ENCODE data around the gene ACSF2. TPM values are rescaled to one million over a fixed set of nuclear protein-coding genes. Genes with fewer than 3 reads are reported as not detected.

Gene ACSF2
- total and polyA plus RNA-seq, 2 of the 13 experiments (the other 11 are each of a cell fraction or from before 2014, with no cell fraction given), result 87.3 to 109 TPM

DNA sequence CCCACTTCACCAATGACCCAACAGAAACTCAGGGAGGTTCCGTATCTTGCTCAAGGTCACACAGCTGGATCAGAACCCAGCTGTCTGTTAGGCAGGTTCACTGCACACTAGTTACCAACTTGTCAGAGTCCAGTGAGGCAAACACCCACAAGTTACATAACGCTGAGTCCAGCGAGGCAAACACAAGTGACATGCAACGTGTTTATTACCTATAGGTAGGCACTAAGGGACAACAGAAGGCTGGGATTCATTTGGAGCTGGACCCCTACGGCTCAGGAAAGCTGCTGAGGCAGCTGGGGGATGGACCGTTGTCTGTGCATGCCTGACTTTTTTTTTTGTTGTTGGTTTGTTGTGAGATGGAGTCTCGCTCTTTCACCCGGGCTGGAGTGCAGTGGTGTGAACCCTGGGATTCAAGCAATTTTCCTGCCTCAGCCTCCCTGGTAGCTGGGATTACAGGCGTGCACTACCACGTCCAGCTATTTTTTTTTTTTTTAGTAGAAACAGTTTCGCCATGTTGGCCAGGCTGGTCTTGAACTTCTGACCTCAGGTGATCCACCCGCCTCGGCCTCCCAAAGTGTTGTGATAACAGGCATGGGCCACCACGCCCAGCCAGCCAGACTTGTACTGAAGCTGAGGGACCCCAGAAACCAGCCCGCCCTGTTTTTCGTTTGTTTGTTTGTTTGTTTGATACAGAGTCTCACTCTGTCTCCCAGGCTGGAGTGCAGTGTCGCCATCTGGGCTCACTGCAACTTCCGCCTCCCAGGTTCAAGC lies 50.7 kb downstream of the ACSF2 start (continued):
- TF ChIP-seq ZNF563 (CRISPR knock-in tag; IDR thresholded peaks at IDR 0.05) (no peak), RNF2 (conservative IDR thresholded peaks at IDR 0.05; ENCODE audit: low read depth) (no peak), XBP1 (CRISPR knock-in tag; IDR thresholded peaks at IDR 0.05) (peak; percentile 97; the same call in 1 of the 2 replicates), ZBTB7B (CRISPR knock-in tag; IDR thresholded peaks at IDR 0.05) (no peak), ZNF768 (CRISPR knock-in tag; IDR thresholded peaks at IDR 0.05) (no peak; the same call in 1 of the 2 replicates), FOXP1 (IDR thresholded peaks at IDR 0.05) (no peak), FOXP1 (CRISPR knock-in tag; IDR thresholded peaks at IDR 0.05) (peak; percentile 60), KDM5A (IDR thresholded peaks at IDR 0.05; ENCODE audit: borderline replicate concordance, low read length) (no peak), KAT8 (CRISPR knock-in tag; IDR thresholded peaks at IDR 0.05) (no peak), ERF (CRISPR knock-in tag; IDR thresholded peaks at IDR 0.05) (peak; percentile 13; the same call in 1 of the 2 replicates), ZBTB37 (CRISPR knock-in tag; IDR thresholded peaks at IDR 0.05) (no peak), ZNF205 (CRISPR knock-in tag; IDR thresholded peaks at IDR 0.05) (no peak), ZNF782 (CRISPR knock-in tag; IDR thresholded peaks at IDR 0.05; ENCODE audit: borderline replicate concordance) (no peak), SSRP1 (CRISPR knock-in tag; IDR thresholded peaks at IDR 0.05) (peak; percentile 59; the same call in 1 of the 2 replicates), REST (IDR thresholded peaks at IDR 0.05; ENCODE audit: borderline replicate concordance in 1 of 2, low read depth in 1 of 2, low read length in 2 of 2) (no peak), FOSL1 (CRISPR knock-in tag; IDR thresholded peaks at IDR 0.05; ENCODE audit: borderline replicate concordance) (no peak), DPF2 (CRISPR knock-in tag; IDR thresholded peaks at IDR 0.05; ENCODE audit: borderline replicate concordance, low read depth) (0 out of 2 replicates have a peak, but pooled peaks have one; percentile 52), ZNF549 (CRISPR knock-in tag; IDR thresholded peaks at IDR 0.05) (no peak), E2F1 (CRISPR knock-in tag; IDR thresholded peaks at IDR 0.05) (no peak), PAF1 (CRISPR knock-in tag; IDR thresholded peaks at IDR 0.05) (peak; percentile 67; the same call in 1 of the 2 replicates), SOX13 (IDR thresholded peaks at IDR 0.05) (no peak), SOX13 (CRISPR knock-in tag; conservative IDR thresholded peaks at IDR 0.05 in 1 of 2, IDR thresholded peaks at IDR 0.05 in 1 of 2) (no peak; a peak in 1 of 4 replicates)
- TF ChIP-seq, protein P1, sequence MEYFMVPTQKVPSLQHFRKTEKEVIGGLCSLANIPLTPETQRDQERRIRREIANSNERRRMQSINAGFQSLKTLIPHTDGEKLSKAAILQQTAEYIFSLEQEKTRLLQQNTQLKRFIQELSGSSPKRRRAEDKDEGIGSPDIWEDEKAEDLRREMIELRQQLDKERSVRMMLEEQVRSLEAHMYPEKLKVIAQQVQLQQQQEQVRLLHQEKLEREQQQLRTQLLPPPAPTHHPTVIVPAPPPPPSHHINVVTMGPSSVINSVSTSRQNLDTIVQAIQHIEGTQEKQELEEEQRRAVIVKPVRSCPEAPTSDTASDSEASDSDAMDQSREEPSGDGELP (IDR thresholded peaks at IDR 0.05; ENCODE audit: borderline replicate concordance, low read depth), result peak; percentile 78; the same call in 1 of the 2 replicates

Data from HepG2 (cell line).